GM18858 (cell line): ENCODE results near the gene LDHD.
"Not testable (repeated sequence)": the region's sequence is repeated elsewhere in the genome, so short reads cannot be mapped to it uniquely, and the experiment has no call there.

Source experiments
- ATAC-seq: cut with Tn5 transposase; IDR thresholded peaks from one replicate; pipeline ENCODE4 v1.9.1; 2021; ENCODE audit not compliant: unreplicated experiment

The LDHD gene

GRCh38 chr16:75116081-75116910 lies at the start of gene LDHD:
TSS of gene LDHD (minus strand) at chr16:75116780. CDS start at chr16:75116720, 60 bp downstream.
- ATAC-seq: no peak

- no peak for ATAC-seq
Observed at GRCh38 chr16:75160386-75160785, 43.8 kb upstream of the LDHD start.

- no peak for ATAC-seq
Observed at GRCh38 chr16:75152635-75153034, 36.1 kb upstream of the LDHD start.

- ATAC-seq: no peak
Observed at GRCh38 chr16:75151798-75152197, 35.2 kb upstream of the LDHD start.

GRCh38 chr16:75148311-75149195 lies 32.0 kb upstream of the LDHD start, which contains the start of gene ZFP1:
TSS of gene ZFP1 (plus strand) at chr16:75148524. CDS start at chr16:75152952, 4,428 bp downstream.
- peak; percentile 55 for ATAC-seq

- ATAC-seq: no peak
Observed at GRCh38 chr16:75147968-75148310, 31.4 kb upstream of the LDHD start.

- no peak for ATAC-seq
Observed at GRCh38 chr16:75143941-75144340, 27.4 kb upstream of the LDHD start.

- no peak for ATAC-seq
Observed at GRCh38 chr16:75139498-75139897, 22.9 kb upstream of the LDHD start.

GRCh38 chr16:75138636-75139035 lies 22.1 kb upstream of the LDHD start:
- no peak for ATAC-seq

- ATAC-seq: no peak
Observed at GRCh38 chr16:75138233-75138632, 21.7 kb upstream of the LDHD start.

- ATAC-seq: no peak
Observed at GRCh38 chr16:75131081-75131480, 14.5 kb upstream of the LDHD start.

GRCh38 chr16:75130150-75130771 lies 13.7 kb upstream of the LDHD start:
- no peak for ATAC-seq

GRCh38 chr16:75129421-75130149 lies 13.0 kb upstream of the LDHD start:
- ATAC-seq: not testable (repeated sequence)

- no peak for ATAC-seq
Observed at GRCh38 chr16:75127713-75128415, 11.3 kb upstream of the LDHD start.

GRCh38 chr16:75122609-75123008 lies 6.0 kb upstream of the LDHD start:
- no peak for ATAC-seq

- ATAC-seq: no peak
Observed at GRCh38 chr16:75121949-75122568, 5.5 kb upstream of the LDHD start.

GRCh38 chr16:75120253-75120652 lies 3.7 kb upstream of the LDHD start:
- ATAC-seq: no peak

GRCh38 chr16:75118943-75119539 lies 2.5 kb upstream of the LDHD start:
- ATAC-seq: no peak

GRCh38 chr16:75116911-75117245 lies 298 bp upstream of the LDHD start:
- ATAC-seq: no peak
